Liver (tissue), 3 donors: ENCODE results near the gene PDCD1.
"Not testable (repeated sequence)": the region's sequence is repeated elsewhere in the genome, so short reads cannot be mapped to it uniquely, and the experiment has no call there.

ENCODE experiments used
- EGR1 ChIP-seq, 2 donors: IDR thresholded peaks; 2 replicates each; pipeline ENCODE4 v1.6.1; 2016 to 2018; ENCODE audit warnings: antibody characterized with exemption in 2 of 2, low read depth in 2 of 2
- FOXA2 ChIP-seq: IDR thresholded peaks from 2 replicates; pipeline ENCODE4 v1.6.1; 2016; ENCODE audit warnings: antibody characterized with exemption
- GABPA ChIP-seq, 2 donors: IDR thresholded peaks in 1 of 2; conservative IDR thresholded peaks in 1 of 2; 2 replicates each; pipeline ENCODE4 v1.6.1; 2016; ENCODE audit warnings: antibody characterized with exemption in 2 of 2, mild to moderate bottlenecking in 1 of 2, moderate library complexity in 1 of 2
- HNF4A ChIP-seq, 2 donors: conservative IDR thresholded peaks; 2 replicates each; pipeline ENCODE4 v1.6.1; 2016; ENCODE audit warnings: antibody characterized with exemption in 2 of 2, mild to moderate bottlenecking in 2 of 2
- NR2F2 ChIP-seq: IDR thresholded peaks from 2 replicates; pipeline ENCODE4 v1.6.1; 2016; ENCODE audit warnings: antibody characterized with exemption
- RAD21 ChIP-seq, 2 donors: IDR thresholded peaks; 2 replicates each; pipeline ENCODE4 v1.6.1; 2016; ENCODE audit warnings: antibody characterized with exemption in 2 of 2, mild to moderate bottlenecking in 2 of 2
- SP1 ChIP-seq: IDR thresholded peaks from 2 replicates; pipeline ENCODE4 v1.6.1; 2018; ENCODE audit warnings: antibody characterized with exemption, mild to moderate bottlenecking
- TAF1 ChIP-seq: conservative IDR thresholded peaks from 2 replicates; pipeline ENCODE4 v1.6.1; 2016; ENCODE audit warnings: antibody characterized with exemption, mild to moderate bottlenecking
- YY1 ChIP-seq: IDR thresholded peaks from 2 replicates; pipeline ENCODE4 v1.6.1; 2016; ENCODE audit warnings: antibody characterized with exemption, mild to moderate bottlenecking
- TF ChIP-seq, protein P1 (sequence below): fragments of 150-350 bp; IDR thresholded peaks from 2 replicates; pipeline ENCODE4 v1.5.1; 2017; ENCODE audit warnings: improper control_type of control experiment, low read depth, low read length; ENCODE audit not compliant: missing input control
- TF ChIP-seq, protein P2 (sequence below): IDR thresholded peaks from 2 replicates; pipeline ENCODE4 v1.6.1; 2016; ENCODE audit warnings: antibody characterized with exemption, mild to moderate bottlenecking
- TF ChIP-seq, protein P3 (sequence below): IDR thresholded peaks from 2 replicates; pipeline ENCODE4 v1.6.1; 2016; ENCODE audit warnings: antibody characterized with exemption
- TF ChIP-seq, protein P4 (sequence below): IDR thresholded peaks from 2 replicates; pipeline ENCODE4 v1.6.1; 2016; ENCODE audit warnings: antibody characterized with exemption
- TF ChIP-seq, protein P5 (sequence below): IDR thresholded peaks from 2 replicates; pipeline ENCODE4 v1.6.1; 2016; ENCODE audit warnings: antibody characterized with exemption
- donor health status: healthy.
- donor health status: healthy.

DNA sequence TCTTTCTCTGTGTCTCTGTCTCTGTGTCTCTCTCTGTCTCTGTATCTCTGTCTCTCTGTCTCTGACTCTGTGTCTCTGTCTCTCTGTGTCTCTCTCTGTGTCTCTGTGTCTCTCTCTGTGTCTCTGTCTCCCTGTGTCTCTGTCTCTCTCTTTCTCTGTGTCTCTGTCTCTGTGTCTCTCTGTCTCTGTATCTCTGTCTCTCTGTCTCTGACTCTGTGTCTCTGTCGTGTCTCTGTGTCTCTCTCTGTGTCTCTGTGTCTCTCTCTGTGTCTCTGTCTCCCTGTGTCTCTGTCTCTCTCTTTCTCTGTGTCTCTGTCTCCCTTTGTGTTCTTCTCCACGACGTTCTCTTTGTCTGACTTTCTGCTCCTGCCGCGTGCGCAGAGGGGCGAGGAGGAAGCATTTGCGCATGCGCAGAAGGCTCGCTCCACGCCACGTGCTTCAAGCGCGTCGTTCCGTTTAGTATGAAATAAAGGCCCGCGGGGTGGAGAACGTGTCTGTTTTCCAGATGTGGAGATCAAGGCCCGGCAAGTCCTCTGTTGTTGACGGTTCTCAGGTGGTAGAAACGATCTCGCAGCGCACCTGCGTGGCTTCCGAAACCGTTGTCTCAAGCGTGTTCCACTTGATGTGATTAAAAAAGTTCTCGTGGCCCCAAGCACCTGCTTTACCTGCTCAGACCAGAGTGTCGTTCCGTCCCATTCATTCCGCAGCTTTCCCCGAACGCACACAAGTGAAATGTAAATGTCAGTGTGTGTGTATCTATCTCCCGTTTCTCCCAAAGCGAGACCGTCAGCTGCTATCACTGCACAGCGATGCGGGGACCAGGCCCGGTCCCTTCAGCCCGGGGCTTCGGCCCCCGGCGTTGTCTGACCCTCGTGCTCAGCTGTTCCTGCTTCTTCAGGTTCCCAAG is 34.9 kb downstream of the PDCD1 start:
- TF ChIP-seq, protein P1, sequence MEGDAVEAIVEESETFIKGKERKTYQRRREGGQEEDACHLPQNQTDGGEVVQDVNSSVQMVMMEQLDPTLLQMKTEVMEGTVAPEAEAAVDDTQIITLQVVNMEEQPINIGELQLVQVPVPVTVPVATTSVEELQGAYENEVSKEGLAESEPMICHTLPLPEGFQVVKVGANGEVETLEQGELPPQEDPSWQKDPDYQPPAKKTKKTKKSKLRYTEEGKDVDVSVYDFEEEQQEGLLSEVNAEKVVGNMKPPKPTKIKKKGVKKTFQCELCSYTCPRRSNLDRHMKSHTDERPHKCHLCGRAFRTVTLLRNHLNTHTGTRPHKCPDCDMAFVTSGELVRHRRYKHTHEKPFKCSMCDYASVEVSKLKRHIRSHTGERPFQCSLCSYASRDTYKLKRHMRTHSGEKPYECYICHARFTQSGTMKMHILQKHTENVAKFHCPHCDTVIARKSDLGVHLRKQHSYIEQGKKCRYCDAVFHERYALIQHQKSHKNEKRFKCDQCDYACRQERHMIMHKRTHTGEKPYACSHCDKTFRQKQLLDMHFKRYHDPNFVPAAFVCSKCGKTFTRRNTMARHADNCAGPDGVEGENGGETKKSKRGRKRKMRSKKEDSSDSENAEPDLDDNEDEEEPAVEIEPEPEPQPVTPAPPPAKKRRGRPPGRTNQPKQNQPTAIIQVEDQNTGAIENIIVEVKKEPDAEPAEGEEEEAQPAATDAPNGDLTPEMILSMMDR, result not testable (repeated sequence)
- TF ChIP-seq, protein P2, sequence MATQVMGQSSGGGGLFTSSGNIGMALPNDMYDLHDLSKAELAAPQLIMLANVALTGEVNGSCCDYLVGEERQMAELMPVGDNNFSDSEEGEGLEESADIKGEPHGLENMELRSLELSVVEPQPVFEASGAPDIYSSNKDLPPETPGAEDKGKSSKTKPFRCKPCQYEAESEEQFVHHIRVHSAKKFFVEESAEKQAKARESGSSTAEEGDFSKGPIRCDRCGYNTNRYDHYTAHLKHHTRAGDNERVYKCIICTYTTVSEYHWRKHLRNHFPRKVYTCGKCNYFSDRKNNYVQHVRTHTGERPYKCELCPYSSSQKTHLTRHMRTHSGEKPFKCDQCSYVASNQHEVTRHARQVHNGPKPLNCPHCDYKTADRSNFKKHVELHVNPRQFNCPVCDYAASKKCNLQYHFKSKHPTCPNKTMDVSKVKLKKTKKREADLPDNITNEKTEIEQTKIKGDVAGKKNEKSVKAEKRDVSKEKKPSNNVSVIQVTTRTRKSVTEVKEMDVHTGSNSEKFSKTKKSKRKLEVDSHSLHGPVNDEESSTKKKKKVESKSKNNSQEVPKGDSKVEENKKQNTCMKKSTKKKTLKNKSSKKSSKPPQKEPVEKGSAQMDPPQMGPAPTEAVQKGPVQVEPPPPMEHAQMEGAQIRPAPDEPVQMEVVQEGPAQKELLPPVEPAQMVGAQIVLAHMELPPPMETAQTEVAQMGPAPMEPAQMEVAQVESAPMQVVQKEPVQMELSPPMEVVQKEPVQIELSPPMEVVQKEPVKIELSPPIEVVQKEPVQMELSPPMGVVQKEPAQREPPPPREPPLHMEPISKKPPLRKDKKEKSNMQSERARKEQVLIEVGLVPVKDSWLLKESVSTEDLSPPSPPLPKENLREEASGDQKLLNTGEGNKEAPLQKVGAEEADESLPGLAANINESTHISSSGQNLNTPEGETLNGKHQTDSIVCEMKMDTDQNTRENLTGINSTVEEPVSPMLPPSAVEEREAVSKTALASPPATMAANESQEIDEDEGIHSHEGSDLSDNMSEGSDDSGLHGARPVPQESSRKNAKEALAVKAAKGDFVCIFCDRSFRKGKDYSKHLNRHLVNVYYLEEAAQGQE, result not testable (repeated sequence)
- TF ChIP-seq, protein P3, sequence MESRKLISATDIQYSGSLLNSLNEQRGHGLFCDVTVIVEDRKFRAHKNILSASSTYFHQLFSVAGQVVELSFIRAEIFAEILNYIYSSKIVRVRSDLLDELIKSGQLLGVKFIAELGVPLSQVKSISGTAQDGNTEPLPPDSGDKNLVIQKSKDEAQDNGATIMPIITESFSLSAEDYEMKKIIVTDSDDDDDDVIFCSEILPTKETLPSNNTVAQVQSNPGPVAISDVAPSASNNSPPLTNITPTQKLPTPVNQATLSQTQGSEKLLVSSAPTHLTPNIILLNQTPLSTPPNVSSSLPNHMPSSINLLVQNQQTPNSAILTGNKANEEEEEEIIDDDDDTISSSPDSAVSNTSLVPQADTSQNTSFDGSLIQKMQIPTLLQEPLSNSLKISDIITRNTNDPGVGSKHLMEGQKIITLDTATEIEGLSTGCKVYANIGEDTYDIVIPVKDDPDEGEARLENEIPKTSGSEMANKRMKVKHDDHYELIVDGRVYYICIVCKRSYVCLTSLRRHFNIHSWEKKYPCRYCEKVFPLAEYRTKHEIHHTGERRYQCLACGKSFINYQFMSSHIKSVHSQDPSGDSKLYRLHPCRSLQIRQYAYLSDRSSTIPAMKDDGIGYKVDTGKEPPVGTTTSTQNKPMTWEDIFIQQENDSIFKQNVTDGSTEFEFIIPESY, result not testable (repeated sequence)
- TF ChIP-seq, protein P4, sequence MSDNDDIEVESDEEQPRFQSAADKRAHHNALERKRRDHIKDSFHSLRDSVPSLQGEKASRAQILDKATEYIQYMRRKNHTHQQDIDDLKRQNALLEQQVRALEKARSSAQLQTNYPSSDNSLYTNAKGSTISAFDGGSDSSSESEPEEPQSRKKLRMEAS, result not testable (repeated sequence)
- not testable (repeated sequence) for TF ChIP-seq EGR1 (IDR thresholded peaks at IDR 0.05; ENCODE audit: low read depth in 2 of 2); TAF1; FOXA2; RAD21 (IDR thresholded peaks at IDR 0.05); YY1; GABPA (IDR thresholded peaks at IDR 0.05 in 1 of 2, conservative IDR thresholded peaks at IDR 0.05 in 1 of 2); NR2F2; SP1; HNF4A (conservative IDR thresholded peaks at IDR 0.05)
- TF ChIP-seq, protein P5, sequence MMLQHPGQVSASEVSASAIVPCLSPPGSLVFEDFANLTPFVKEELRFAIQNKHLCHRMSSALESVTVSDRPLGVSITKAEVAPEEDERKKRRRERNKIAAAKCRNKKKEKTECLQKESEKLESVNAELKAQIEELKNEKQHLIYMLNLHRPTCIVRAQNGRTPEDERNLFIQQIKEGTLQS, result not testable (repeated sequence)
